Tibial nerve (tissue), 4 donors: ENCODE measurements around the gene E2F7. TPM values are rescaled to one million over a fixed set of nuclear protein-coding genes. Genes with fewer than 3 reads are reported as not detected.

ENCODE experiments used
- DNase-seq, 2 donors: peaks; one replicate each; pipeline ENCODE4 v3.0.0-alpha.2; 2019; ENCODE audit warnings: low spot score in 2 of 2
- H3K27ac ChIP-seq, 4 donors: fragments of 200-600 bp; sonication (generic) in 3 of 4; one replicate each; pipeline ENCODE4 v1.5.1; 2017 to 2019; ENCODE audit warnings: mild to moderate bottlenecking in 1 of 4
- H3K27me3 ChIP-seq, 2 donors: fragments of 200-600 bp; sonication (generic) in 1 of 2; one replicate each; pipeline versions ENCODE4 v1.5.1 to v1.6.0; 2017 to 2019
- H3K36me3 ChIP-seq, 3 donors: fragments of 200-600 bp; sonication (generic); one replicate each; pipeline ENCODE4 v1.5.1; 2018 to 2019
- H3K4me1 ChIP-seq, 4 donors: fragments of 200-600 bp; sonication (generic) in 3 of 4; one replicate each; pipeline ENCODE4 v1.5.1; 2017 to 2019
- H3K4me3 ChIP-seq, 4 donors: fragments of 200-600 bp; sonication (generic) in 3 of 4; one replicate each; pipeline ENCODE4 v1.5.1; 2017 to 2019; ENCODE audit warnings: mild to moderate bottlenecking in 1 of 4, moderate library complexity in 1 of 4
- H3K9me3 ChIP-seq, 4 donors: fragments of 200-600 bp; sonication (generic) in 3 of 4; one replicate each; pipeline ENCODE4 v1.5.1; 2017 to 2019
- EP300 ChIP-seq, 2 donors: sonication (generic); formaldehyde crosslinking; IDR thresholded peaks; one replicate each; pipeline ENCODE4 v1.6.1; 2017; ENCODE audit warnings: antibody characterized with exemption in 2 of 2, mild to moderate bottlenecking in 1 of 2
- POLR2A ChIP-seq, 2 donors: fragments of 450-650 bp; IDR thresholded peaks; one replicate each; pipeline ENCODE4 v1.6.1; 2017; ENCODE audit warnings: antibody characterized with exemption in 2 of 2, mild to moderate bottlenecking in 2 of 2, moderate library complexity in 2 of 2
- WGBS, 2 donors: methylation state at CpG; one replicate each; pipeline ENCODE4 v1.1.5; 2018; 5-methylcytosine and 5-hydroxymethylcytosine counted together
- total RNA-seq, 4 donors: library from RNA; depleted of rRNA; stranded (reverse); fragments of >200 nt; gene quantifications; one replicate each; pipeline ENCODE4 v1.1.0, GENCODE V29; 2016
- TF ChIP-seq, protein P1 (sequence below), 5 experiments: fragments of 200-600 bp in 3 of 5; fragments of 450-650 bp in 2 of 5; sonication (generic) in 3 of 5; IDR thresholded peaks; one replicate each; pipeline ENCODE4 v1.5.1; 2016 to 2019; ENCODE audit warnings: antibody characterized with exemption in 5 of 5, mild to moderate bottlenecking in 3 of 5, moderate library complexity in 2 of 5

The E2F7 gene
- total RNA-seq, 4 donors from 2014 or later: under 0.01 to 0.39 TPM; not detected in 2

DNA sequence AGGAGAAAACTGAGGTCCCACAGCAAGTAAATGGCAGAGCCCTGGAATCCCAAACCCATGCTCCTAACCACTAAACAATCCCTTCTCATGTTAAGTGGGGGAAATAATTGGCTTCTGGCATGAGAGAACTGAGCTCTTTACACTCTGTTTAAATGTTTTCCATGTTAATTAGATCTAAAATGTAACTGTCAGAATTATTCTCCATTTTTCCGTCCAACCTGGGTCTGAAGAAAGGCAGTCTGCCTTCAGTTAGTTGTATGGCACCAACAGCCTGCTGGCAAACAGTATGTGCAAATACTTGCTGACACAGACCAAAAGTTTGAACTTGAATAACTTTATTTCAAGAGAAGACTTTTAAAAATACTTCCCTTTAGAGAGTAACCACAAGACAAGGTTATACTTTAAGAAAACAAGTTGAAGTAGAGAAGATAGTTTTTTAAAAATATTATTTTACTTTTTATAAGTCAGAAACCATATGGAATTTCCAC, 59.7 kb downstream of the E2F7 start:
- DNase-seq: no peak
- Histone ChIP-seq H3K9me3 (no peaks in the 10 kb centered on the region), H3K4me1 (peaks cover 0 to under 1% (median 0%) of the 10 kb centered on the region in 4 donors), H3K27me3 (no peaks in the 10 kb centered on the region), H3K36me3 (no peaks in the 10 kb centered on the region), H3K27ac (no peak overlapping the region), H3K4me3 (no peak overlapping the region)
- WGBS, 2 donors: 83 to 91% methylated on average over 1 of the region's 1 CpG
- TF ChIP-seq EP300 (IDR thresholded peaks at IDR 0.05) (no peak), POLR2A (IDR thresholded peaks at IDR 0.05) (no peak)
- TF ChIP-seq, protein P1, sequence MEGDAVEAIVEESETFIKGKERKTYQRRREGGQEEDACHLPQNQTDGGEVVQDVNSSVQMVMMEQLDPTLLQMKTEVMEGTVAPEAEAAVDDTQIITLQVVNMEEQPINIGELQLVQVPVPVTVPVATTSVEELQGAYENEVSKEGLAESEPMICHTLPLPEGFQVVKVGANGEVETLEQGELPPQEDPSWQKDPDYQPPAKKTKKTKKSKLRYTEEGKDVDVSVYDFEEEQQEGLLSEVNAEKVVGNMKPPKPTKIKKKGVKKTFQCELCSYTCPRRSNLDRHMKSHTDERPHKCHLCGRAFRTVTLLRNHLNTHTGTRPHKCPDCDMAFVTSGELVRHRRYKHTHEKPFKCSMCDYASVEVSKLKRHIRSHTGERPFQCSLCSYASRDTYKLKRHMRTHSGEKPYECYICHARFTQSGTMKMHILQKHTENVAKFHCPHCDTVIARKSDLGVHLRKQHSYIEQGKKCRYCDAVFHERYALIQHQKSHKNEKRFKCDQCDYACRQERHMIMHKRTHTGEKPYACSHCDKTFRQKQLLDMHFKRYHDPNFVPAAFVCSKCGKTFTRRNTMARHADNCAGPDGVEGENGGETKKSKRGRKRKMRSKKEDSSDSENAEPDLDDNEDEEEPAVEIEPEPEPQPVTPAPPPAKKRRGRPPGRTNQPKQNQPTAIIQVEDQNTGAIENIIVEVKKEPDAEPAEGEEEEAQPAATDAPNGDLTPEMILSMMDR (IDR thresholded peaks at IDR 0.05): no peak

DNA sequence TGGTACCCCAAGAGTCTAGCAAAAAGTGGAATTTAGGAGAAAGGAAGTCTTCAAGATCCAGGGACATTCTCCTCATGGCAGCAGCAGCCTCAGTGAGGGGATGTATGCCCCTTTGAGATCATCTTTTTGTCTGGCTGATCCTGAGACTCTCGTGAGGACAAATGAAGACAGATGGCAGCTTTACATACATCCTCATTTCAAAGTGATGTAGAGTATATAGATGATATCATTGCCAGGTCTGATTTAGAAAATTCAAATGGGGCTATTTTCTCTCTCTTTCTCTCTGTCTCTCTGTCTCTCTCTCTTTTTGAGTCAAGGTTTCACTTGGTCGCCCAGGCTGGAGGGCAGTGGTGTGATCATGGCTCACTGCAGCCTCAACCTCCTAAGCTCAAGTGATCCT, 61.5 kb downstream of the E2F7 start:
- Histone ChIP-seq H3K27me3 (no peaks in the 10 kb centered on the region), H3K4me1 (no peaks in the 10 kb centered on the region), H3K4me3 (no peak overlapping the region), H3K27ac (no peak overlapping the region), H3K36me3 (no peaks in the 10 kb centered on the region), H3K9me3 (no peaks in the 10 kb centered on the region)
- no peak for DNase-seq
- WGBS, 2 donors: 78 to 87% methylated on average over 2 of the region's 2 CpGs
- TF ChIP-seq, protein P1 (IDR thresholded peaks at IDR 0.05): no peak
- no peak for TF ChIP-seq POLR2A (IDR thresholded peaks at IDR 0.05)
- no peak for TF ChIP-seq EP300 (IDR thresholded peaks at IDR 0.05)

DNA sequence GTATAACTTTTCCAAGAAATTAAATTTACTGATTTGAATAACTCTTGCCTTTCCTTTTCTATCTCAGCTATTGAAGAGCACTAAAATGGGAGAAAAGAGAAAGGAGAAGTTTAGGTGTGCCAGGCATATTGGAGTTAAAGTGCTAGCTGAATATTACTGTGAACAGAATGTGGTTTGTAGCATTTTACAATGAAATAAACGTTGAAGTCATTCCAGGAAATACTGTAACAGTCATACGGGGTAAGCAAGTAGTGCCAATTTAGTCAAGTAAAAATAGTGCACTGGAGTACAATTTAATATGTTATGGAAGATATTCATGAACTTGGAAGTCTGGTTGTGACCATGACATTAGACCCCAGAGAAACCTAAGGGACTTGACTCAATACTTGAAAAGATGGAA, 62.1 kb downstream of the E2F7 start:
- Histone ChIP-seq H3K36me3 (no peaks in the 10 kb centered on the region), H3K4me1 (no peaks in the 10 kb centered on the region), H3K27ac (no peak overlapping the region), H3K27me3 (no peaks in the 10 kb centered on the region), H3K9me3 (no peaks in the 10 kb centered on the region), H3K4me3 (no peak overlapping the region)
- WGBS, 2 donors: 6 to 9% methylated on average over 2 of the region's 2 CpGs
- TF ChIP-seq, protein P1 (IDR thresholded peaks at IDR 0.05): no peak
- no peak for TF ChIP-seq EP300 (IDR thresholded peaks at IDR 0.05)
- no peak for TF ChIP-seq POLR2A (IDR thresholded peaks at IDR 0.05)
- DNase-seq: no peak

DNA sequence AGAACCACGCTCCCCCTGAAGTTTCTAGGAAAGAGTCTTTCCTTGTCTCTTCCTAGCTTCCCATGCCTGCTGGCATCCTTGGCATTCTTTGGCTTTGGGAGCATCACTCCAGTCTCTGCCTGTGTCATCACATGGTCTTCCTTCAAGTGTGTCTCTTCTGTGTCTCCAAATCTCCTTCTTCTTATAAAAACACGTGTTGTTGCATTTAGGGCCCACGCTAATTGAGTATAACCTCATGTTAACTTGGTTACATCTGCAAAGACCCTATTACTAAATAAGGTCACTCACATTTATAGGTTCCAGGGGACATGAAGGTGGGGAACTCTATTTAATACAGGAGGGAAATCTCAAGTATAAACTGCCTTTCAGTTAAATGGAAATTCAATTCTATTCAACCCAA, 63.0 kb downstream of the E2F7 start:
- H3K4me3 ChIP-seq: no peak overlapping the region
- WGBS, 2 donors: 91 to 95% methylated on average over 3 of the region's 3 CpGs

DNA sequence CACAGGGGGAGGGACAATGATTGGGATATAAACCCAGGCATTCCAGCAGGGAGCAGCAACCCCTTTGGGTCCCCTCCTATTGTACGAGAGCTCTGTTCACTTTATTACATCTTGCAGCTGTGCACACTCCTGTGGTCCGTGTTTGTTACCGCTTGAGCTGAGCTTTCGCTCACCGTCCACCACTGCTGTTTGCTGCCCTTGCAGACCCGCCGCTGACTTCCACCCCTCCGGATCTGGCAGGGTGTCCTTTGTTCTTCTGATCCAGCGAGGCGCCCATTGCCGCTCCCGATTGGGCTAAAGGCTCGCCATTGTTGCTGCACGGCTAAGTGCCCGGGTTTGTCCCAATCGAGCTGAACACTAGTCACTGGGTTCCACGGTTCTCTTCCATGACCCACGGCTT, 64.1 kb downstream of the E2F7 start:
- Histone ChIP-seq H3K9me3 (no peaks in the 10 kb centered on the region), H3K4me1 (no peaks in the 10 kb centered on the region), H3K36me3 (no peaks in the 10 kb centered on the region), H3K4me3 (no peak overlapping the region), H3K27me3 (no peaks in the 10 kb centered on the region), H3K27ac (no peak overlapping the region)
- TF ChIP-seq EP300 (IDR thresholded peaks at IDR 0.05) (no peak), POLR2A (IDR thresholded peaks at IDR 0.05) (no peak)
- 86 to 87% methylated on average over 18 of the region's 18 CpGs for WGBS, 2 donors
- no peak for DNase-seq

More for the DNA sequence above, 63.0 kb downstream of the E2F7 start:
- Histone ChIP-seq H3K36me3 (no peaks in the 10 kb centered on the region), H3K9me3 (no peaks in the 10 kb centered on the region), H3K27ac (no peak overlapping the region), H3K4me1 (no peaks in the 10 kb centered on the region), H3K27me3 (no peaks in the 10 kb centered on the region)
- no peak for DNase-seq
- TF ChIP-seq EP300 (IDR thresholded peaks at IDR 0.05) (no peak), POLR2A (IDR thresholded peaks at IDR 0.05) (no peak)
- TF ChIP-seq, protein P1 (IDR thresholded peaks at IDR 0.05): no peak
